Common myeloid progenitor, CD34-positive (primary cell): ENCODE data around the gene CRISPLD2.

ENCODE experiments used
- CTCF ChIA-PET: fragments of 350-600 bp; sonication (Branson Sonifier 250); formaldehyde crosslinking; loops from one replicate; lab custom pipeline; 2021; ENCODE audit warnings: antibody characterized with exemption; lab: Charles Lee
- POLR2A ChIA-PET: fragments of 350-600 bp; sonication (Branson Sonifier 250); formaldehyde crosslinking; loops from one replicate; lab custom pipeline; 2021; ENCODE audit warnings: antibody characterized with exemption; lab: Charles Lee
- DNase-seq, 3 donors: peaks; one replicate each; pipeline versions ENCODE4 v3.0.0 to v3.0.0-alpha.2; 2013
- H3K27ac ChIP-seq, 2 experiments: 1 replicate in 1 of 2; 2 replicates in 1 of 2; pipeline ENCODE4 v1.7.0; 2013; ENCODE audit warnings: inconsistent platforms in 2 of 2, low read length in 2 of 2, mild to moderate bottlenecking in 2 of 2, low read depth in 1 of 2, moderate library complexity in 1 of 2; ENCODE audit not compliant: severe bottlenecking in 2 of 2, insufficient read depth in 1 of 2, poor library complexity in 1 of 2
- H3K27me3 ChIP-seq, 5 experiments: replicated peaks in 2 of 5; 1 replicate in 3 of 5; 2 replicates in 2 of 5; pipeline versions ENCODE4 v1.6.1 to v1.7.0; 2013; ENCODE audit warnings: low read length in 4 of 5, mild to moderate bottlenecking in 2 of 5, moderate library complexity in 2 of 5, inconsistent platforms in 1 of 5; ENCODE audit not compliant: insufficient read depth in 5 of 5, control insufficient read depth in 4 of 5
- H3K36me3 ChIP-seq, 4 experiments: 1 replicate in 2 of 4; 2 replicates in 2 of 4; pipeline versions ENCODE4 v1.6.1 to v1.7.0; 2013; ENCODE audit warnings: low read length in 3 of 4, control low read depth in 1 of 4, mild to moderate bottlenecking in 1 of 4; ENCODE audit not compliant: control insufficient read depth in 4 of 4, insufficient read depth in 4 of 4
- H3K4me1 ChIP-seq, 4 experiments: 1 replicate in 3 of 4; 2 replicates in 1 of 4; pipeline versions ENCODE4 v1.6.1 to v1.7.1; 2013; ENCODE audit warnings: low read length in 3 of 4, mild to moderate bottlenecking in 3 of 4, control low read depth in 1 of 4, inconsistent platforms in 1 of 4, moderate library complexity in 1 of 4; ENCODE audit not compliant: control insufficient read depth in 4 of 4, insufficient read depth in 4 of 4; ENCODE audit errors: control extremely low read depth in 1 of 4
- H3K4me3 ChIP-seq, 7 experiments: 1 replicate in 4 of 7; 2 replicates in 3 of 7; pipeline versions ENCODE4 v1.5.1 to v1.7.0; 2013; ENCODE audit warnings: mild to moderate bottlenecking in 7 of 7, low read length in 6 of 7, moderate library complexity in 6 of 7, inconsistent platforms in 2 of 7, low read depth in 2 of 7, control low read depth in 1 of 7; ENCODE audit not compliant: insufficient read depth in 4 of 7, control insufficient read depth in 1 of 7; ENCODE audit errors: extremely low read depth in 1 of 7
- H3K9me3 ChIP-seq, 5 experiments: 1 replicate in 4 of 5; 2 replicates in 1 of 5; pipeline versions ENCODE4 v1.6.1 to v1.7.1; 2013; ENCODE audit warnings: low read length in 4 of 5, mild to moderate bottlenecking in 2 of 5, inconsistent platforms in 1 of 5, low read depth in 1 of 5, moderate library complexity in 1 of 5; ENCODE audit not compliant: control insufficient read depth in 4 of 5, insufficient read depth in 2 of 5; ENCODE audit errors: control extremely low read depth in 1 of 5
- WGBS: methylation state at CpG from one replicate; pipeline ENCODE4 v1.1.5; 2013; ENCODE audit not compliant: insufficient coverage; 5-methylcytosine and 5-hydroxymethylcytosine counted together

The CRISPLD2 gene

DNA sequence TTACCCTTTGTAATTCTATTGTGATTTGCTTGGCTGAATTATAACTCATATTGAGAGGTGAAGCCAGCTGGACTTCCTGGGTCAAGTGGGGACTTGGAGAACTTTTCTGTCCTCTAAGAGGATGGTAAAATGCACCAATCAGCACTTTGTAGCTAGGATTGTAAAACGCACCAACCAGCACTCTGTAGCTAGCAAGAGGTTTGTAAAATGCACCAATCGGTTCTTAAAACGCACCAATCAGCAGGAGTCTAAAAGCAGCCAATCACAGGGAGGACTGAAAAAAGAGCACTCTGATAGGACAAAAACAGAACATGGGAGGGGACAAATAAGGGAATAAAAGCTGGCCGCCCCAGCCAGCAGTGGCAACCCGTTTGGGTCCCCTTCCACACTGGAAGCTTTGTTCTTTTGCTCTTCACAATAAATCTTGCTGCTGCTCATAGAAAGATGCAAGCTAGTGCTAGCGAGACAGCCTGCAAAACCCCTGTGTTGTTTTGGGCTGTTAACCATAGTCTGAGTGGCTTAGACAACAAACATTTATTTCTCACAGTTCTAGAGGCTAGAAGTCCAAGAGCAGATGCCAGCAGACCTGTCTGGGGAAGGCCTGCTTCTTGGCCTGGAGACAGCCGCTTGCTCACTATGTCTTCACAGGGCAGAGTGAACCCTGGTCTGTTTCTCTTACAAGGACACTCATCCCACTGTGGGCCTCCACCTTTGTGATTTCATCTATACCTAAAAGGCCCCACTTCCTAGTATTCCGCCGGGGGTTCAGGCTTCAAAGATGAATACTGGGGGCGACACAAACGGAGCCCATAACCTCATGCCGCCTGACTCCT lies 39.0 kb upstream of the CRISPLD2 start:
- H3K27me3 ChIP-seq = no peaks in the 10 kb centered on the region
- POLR2A ChIA-PET = interaction anchor here (0.6 kb wide), 2 partner anchors 215 to 217 kb away, joined by 3 to 8 read pairs; no protein-coding TSS in a partner anchor
- H3K27ac ChIP-seq = no peak overlapping the region
- DNase-seq = no peak
- peaks cover 0 to 6% (median under 1%) of the 10 kb centered on the region in 4 experiments for H3K4me1 ChIP-seq
- no peak overlapping the region for H3K4me3 ChIP-seq
- H3K9me3 ChIP-seq = no peaks in the 10 kb centered on the region
- CTCF ChIA-PET = interaction anchor here (1.5 kb wide), 1 partner anchor 10 kb away, joined by 3 read pairs; no protein-coding TSS in a partner anchor
- WGBS = 96% methylated on average over 12 of the region's 12 CpGs
- peaks cover 12 to 42% (median 35%) of the 10 kb centered on the region in 4 experiments for H3K36me3 ChIP-seq

DNA sequence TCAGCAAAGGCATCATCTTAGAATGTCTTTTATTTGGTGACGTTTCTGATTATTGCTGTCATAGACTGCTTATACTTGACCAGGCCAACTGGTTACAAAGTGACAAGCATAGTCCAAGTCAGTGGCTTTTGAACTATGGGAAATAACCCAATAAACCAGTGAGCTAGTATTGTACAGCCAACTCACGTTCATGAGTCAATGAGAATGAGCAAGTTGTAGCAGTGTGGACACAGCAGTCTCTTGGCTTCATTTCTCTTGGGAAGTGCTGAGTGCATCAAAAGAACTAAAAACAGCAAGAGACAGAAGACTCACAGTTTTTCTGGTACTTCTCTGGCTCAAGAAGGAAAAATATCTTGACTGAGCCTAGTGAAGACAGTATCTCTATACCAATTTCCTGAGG lies 36.9 kb upstream of the CRISPLD2 start:
- WGBS = 100% methylated on average over 2 of the region's 2 CpGs
- no peaks in the 10 kb centered on the region for H3K27me3 ChIP-seq
- POLR2A ChIA-PET = no interaction called here
- CTCF ChIA-PET = no interaction called here
- DNase-seq = no peak
- H3K9me3 ChIP-seq = no peaks in the 10 kb centered on the region
- no peak overlapping the region for H3K27ac ChIP-seq
- no peak overlapping the region for H3K4me3 ChIP-seq
- H3K4me1 ChIP-seq = peaks cover 0 to 13% (median 4%) of the 10 kb centered on the region in 4 experiments
- peaks cover 6 to 23% (median 16%) of the 10 kb centered on the region in 4 experiments for H3K36me3 ChIP-seq

DNA sequence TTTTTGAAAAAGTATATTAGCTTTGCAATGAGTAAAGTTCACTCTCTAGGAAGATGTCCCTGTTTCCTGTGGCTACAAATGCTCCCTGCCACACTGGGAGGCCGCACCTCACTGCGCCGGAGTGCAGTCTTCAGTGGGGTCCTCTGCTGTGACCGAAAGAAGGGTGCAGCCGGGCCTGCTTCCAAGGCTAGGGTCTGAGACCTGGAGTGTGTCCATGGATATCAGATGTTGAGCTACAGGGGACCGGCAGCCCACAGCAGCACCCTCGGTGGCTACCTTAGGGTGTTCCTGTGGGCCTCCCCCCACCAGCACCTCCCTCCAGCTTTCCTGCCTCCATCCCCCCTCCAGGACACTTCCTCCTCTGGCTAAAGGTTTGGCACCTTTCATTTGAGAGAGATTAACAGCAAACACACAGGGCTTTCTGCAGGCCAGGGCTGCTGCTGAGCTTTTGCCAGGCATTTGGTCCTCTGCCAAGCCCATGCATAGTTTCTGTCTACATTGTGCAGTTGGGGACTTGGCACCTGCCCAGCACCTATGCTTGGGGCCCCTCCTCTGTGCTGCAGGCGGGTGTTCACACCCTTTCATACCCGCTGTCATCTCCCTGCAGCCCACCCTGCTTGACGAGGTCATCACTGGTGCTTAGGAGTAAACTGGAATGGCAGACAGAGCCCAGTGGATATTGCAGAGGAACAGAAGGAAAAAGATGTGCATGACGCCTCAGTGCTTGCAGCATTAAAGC lies 33.8 kb upstream of the CRISPLD2 start:
- Histone ChIP-seq H3K27me3 (no peaks in the 10 kb centered on the region), H3K27ac (no peak overlapping the region), H3K4me1 (peaks cover 0 to 13% (median 4%) of the 10 kb centered on the region in 4 experiments), H3K9me3 (no peaks in the 10 kb centered on the region), H3K36me3 (peaks cover 0 to 2% (median 0%) of the 10 kb centered on the region in 4 experiments), H3K4me3 (no peak overlapping the region)
- peak in 2 of 3 donors; percentile 44 to 58 for DNase-seq
- 65% methylated on average over 8 of the region's 11 CpGs for WGBS
- CTCF ChIA-PET = interaction anchor here (1.1 kb wide), 1 partner anchor 125 kb away, joined by 3 read pairs; no protein-coding TSS in a partner anchor
- POLR2A ChIA-PET = no interaction called here

DNA sequence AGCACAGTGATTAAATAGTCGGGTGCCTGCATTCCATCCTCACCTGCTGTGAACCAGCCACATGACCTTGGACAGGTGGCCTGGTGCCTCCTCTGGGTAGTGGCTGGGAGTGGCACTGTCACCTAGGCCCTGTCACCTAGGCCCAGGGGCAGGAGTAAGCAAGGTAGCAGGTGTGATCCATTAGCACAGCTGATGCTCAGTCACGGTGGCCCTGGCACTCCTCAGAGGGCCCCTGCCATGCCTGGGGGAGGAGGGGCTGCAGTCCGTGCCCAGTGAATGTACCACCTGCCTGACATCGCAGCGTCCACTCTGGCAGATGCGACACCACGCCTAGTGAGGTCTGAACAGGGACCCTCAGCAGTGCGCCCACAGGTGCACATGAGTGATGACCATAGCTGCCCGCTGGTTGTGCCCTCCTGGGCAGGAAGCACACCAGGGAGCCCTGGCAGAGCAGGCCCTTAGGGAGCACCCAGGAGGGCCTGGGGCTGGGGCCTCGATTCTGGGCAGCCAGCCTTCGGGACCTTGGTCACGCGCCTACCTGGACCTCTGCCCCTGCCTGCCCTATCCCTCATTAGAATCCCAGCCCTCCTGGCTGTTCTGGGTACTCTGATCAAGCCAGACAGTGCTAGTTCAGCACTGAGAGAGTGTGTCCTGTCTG lies 33.1 kb upstream of the CRISPLD2 start:
- H3K9me3 ChIP-seq = no peaks in the 10 kb centered on the region
- ChIA-PET CTCF (interaction anchor here (1.0 kb wide), 1 partner anchor 184 kb away, joined by 3 read pairs; no protein-coding TSS in a partner anchor), POLR2A (no interaction called here)
- WGBS = 96% methylated on average over 11 of the region's 13 CpGs
- H3K27me3 ChIP-seq = no peaks in the 10 kb centered on the region
- no peak overlapping the region for H3K4me3 ChIP-seq
- DNase-seq = no peak
- H3K36me3 ChIP-seq = peaks cover 0 to 2% (median 0%) of the 10 kb centered on the region in 4 experiments
- peaks cover 0 to 13% (median 4%) of the 10 kb centered on the region in 4 experiments for H3K4me1 ChIP-seq
- H3K27ac ChIP-seq = no peak overlapping the region

DNA sequence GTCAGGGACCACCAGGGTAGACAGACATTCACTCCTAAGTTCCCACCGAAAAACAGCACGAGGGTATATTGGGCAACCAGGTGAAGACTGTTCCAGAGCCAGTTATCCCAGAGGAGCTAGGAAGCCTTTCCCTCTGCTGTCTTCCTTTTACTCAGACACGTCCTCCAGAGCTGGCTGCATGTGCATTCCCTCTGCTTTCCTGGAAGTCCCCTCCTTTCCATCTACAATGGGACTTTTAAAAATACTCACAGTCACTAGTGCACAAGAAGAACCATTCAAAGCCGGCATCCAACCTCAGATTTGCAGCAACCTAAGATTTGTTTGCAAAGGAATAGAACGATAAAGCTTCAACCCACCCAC lies 32.5 kb upstream of the CRISPLD2 start:
- H3K9me3 ChIP-seq = no peaks in the 10 kb centered on the region
- peaks cover 0 to 13% (median 4%) of the 10 kb centered on the region in 4 experiments for H3K4me1 ChIP-seq

DNA sequence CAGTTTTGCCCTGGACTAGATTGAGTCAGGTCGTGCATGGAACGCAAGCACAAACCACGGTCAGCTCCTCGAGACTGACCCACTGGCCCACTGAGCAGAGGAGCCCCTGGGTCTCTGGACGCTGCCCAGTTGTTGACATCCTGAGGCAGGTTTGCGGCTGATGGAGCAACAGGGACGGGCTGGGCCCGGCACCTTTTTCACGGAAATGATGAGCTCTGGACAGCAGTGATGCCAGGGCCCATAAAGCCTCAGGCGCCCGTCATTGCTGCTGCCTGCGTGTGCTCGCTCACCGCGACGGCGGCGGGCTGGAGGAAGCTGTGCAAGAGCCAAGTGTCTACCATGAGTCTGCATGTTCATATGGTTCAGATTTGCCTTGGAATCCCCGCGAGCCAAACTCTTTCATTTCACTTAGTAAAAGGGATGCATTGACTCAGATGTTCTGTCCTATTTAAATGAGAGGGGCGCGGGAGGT lies 30.8 kb upstream of the CRISPLD2 start:
- Histone ChIP-seq H3K27ac (no peak overlapping the region), H3K4me3 (no peak overlapping the region), H3K36me3 (no peaks in the 10 kb centered on the region), H3K4me1 (peaks cover 0 to 13% (median 4%) of the 10 kb centered on the region in 4 experiments), H3K27me3 (no peaks in the 10 kb centered on the region), H3K9me3 (no peaks in the 10 kb centered on the region)
- POLR2A ChIA-PET = no interaction called here
- WGBS = 97% methylated on average over 21 of the region's 22 CpGs
- no peak for DNase-seq
- CTCF ChIA-PET = interaction anchor here (0.8 kb wide), 1 partner anchor 12 kb away, joined by 3 read pairs; no protein-coding TSS in a partner anchor

More for the DNA sequence above, 32.5 kb upstream of the CRISPLD2 start:
- no peak overlapping the region for H3K27ac ChIP-seq
- ChIA-PET CTCF (interaction anchor here (1.0 kb wide), 1 partner anchor 183 kb away, joined by 3 read pairs; no protein-coding TSS in a partner anchor), POLR2A (no interaction called here)
- H3K27me3 ChIP-seq = no peaks in the 10 kb centered on the region
- no peak overlapping the region for H3K4me3 ChIP-seq
- DNase-seq = no peak
- WGBS = 93% methylated on average over 2 of the region's 5 CpGs
- no peaks in the 10 kb centered on the region for H3K36me3 ChIP-seq
